Measurements from ENCODE around the gene DPP10.

- TF ChIP-seq, protein P1, sequence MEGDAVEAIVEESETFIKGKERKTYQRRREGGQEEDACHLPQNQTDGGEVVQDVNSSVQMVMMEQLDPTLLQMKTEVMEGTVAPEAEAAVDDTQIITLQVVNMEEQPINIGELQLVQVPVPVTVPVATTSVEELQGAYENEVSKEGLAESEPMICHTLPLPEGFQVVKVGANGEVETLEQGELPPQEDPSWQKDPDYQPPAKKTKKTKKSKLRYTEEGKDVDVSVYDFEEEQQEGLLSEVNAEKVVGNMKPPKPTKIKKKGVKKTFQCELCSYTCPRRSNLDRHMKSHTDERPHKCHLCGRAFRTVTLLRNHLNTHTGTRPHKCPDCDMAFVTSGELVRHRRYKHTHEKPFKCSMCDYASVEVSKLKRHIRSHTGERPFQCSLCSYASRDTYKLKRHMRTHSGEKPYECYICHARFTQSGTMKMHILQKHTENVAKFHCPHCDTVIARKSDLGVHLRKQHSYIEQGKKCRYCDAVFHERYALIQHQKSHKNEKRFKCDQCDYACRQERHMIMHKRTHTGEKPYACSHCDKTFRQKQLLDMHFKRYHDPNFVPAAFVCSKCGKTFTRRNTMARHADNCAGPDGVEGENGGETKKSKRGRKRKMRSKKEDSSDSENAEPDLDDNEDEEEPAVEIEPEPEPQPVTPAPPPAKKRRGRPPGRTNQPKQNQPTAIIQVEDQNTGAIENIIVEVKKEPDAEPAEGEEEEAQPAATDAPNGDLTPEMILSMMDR (conservative IDR thresholded peaks at IDR 0.05; ENCODE audit: low read length) = no peak
- TF ChIP-seq EZH2phosphoT487 (IDR thresholded peaks at IDR 0.05; ENCODE audit: borderline replicate concordance) = no peak
Observed at GRCh38 chr2:115887209-115887776, 1444.9 kb downstream of the DPP10 start.
